MCF 10A (cell line): Measurements from ENCODE around the gene MRPL40. TPM values are rescaled to one million over a fixed set of nuclear protein-coding genes. Genes with fewer than 3 reads are reported as not detected.

ENCODE experiments used
- BruUV-seq: library from RNA; stranded (reverse); fragments of 400-500 nt; replicated peaks from 2 replicates; lab custom pipeline; 2021; lab: Mats Ljungman, UMichigan
- CTCF ChIA-PET: fragments of 300-600 bp; sonication (Branson Sonifier 250); formaldehyde crosslinking; extraction: SDS; loops from one replicate; lab custom pipeline; 2021; ENCODE audit warnings: antibody characterized with exemption, inconsistent platforms; lab: Yijun Ruan, JAX
- POLR2A ChIA-PET: fragments of 300-600, 350-650 bp; sonication (Branson Sonifier 250); formaldehyde crosslinking; extraction: SDS; loops from one replicate; lab custom pipeline; 2020; ENCODE audit warnings: antibody characterized with exemption, inconsistent platforms; lab: Yijun Ruan, JAX
- DNase-seq: peaks from one replicate; pipeline ENCODE4 v3.0.0-alpha.2; 2018; ENCODE audit not compliant: unreplicated experiment
- H3K27ac Mint-ChIP-seq: one replicate; pipeline ENCODE4 v1.8.0; 2022; ENCODE audit warnings: mild to moderate bottlenecking, low read depth, mixed read lengths; ENCODE audit not compliant: unreplicated experiment
- H3K27me3 Mint-ChIP-seq: one replicate; pipeline ENCODE4 v1.8.0; 2022; ENCODE audit warnings: mixed read lengths; ENCODE audit not compliant: insufficient read depth, unreplicated experiment
- H3K36me3 Mint-ChIP-seq: one replicate; pipeline ENCODE4 v1.8.0; 2022; ENCODE audit warnings: mild to moderate bottlenecking, moderate library complexity, mixed read lengths; ENCODE audit not compliant: insufficient read depth, unreplicated experiment
- H3K4me1 Mint-ChIP-seq: one replicate; pipeline ENCODE4 v1.8.0; 2022; ENCODE audit warnings: mixed read lengths; ENCODE audit not compliant: insufficient read depth, unreplicated experiment
- H3K4me3 Mint-ChIP-seq: one replicate; pipeline ENCODE4 v1.8.0; 2022; ENCODE audit warnings: mild to moderate bottlenecking, moderate library complexity, mixed read lengths; ENCODE audit not compliant: unreplicated experiment
- H3K9me3 Mint-ChIP-seq: one replicate; pipeline ENCODE4 v1.8.0; 2022; ENCODE audit warnings: mixed read lengths; ENCODE audit not compliant: unreplicated experiment
- CTCF ChIP-seq: fragments of 200-600 bp; IDR thresholded peaks from one replicate; pipeline ENCODE4 v1.8.0; 2022; ENCODE audit warnings: antibody characterized with exemption, mild to moderate bottlenecking; ENCODE audit not compliant: unreplicated experiment
- intact Hi-C: fragments of 100-400 bp; cut with micrococcal nuclease; formaldehyde crosslinking; loops from 2 replicates; pipeline ENCODE4 v1.14.1; 2022
- total RNA-seq: library from RNA; stranded (reverse); gene quantifications from 2 replicates; pipeline ENCODE4 v1.2.3, GENCODE V29; 2022

Gene MRPL40
- total RNA-seq, 1 experiment from 2014 or later, result 51.9 TPM

GRCh38 chr22:19438298-19438697 lies 6.0 kb downstream of the MRPL40 start:
- Mint-ChIP-seq H3K27me3 (no peaks in the 10 kb centered on the region), H3K27ac (no peak overlapping the region), H3K9me3 (no peaks in the 10 kb centered on the region), H3K4me3 (no peak overlapping the region), H3K36me3 (peaks cover 51% of the 10 kb centered on the region), H3K4me1 (no peaks in the 10 kb centered on the region)
- ChIA-PET CTCF (interaction anchor here (0.8 to 1.1 kb wide), 2 partner anchors 36 to 40 kb away, joined by 4 read pairs; no protein-coding TSS in a partner anchor), POLR2A (interaction anchor here (1.7 kb wide), 1 partner anchor 9 kb away, joined by 3 read pairs; the partner anchor contains the start of gene C22orf39)
- intact Hi-C loops, result no loop called here
- BruUV-seq, result no TSS peak
- no peak for DNase-seq
- no peak for TF ChIP-seq CTCF

- BruUV-seq, result no TSS peak
- TF ChIP-seq CTCF, result no peak
- CTCF ChIA-PET, result interaction anchor here (0.7 kb wide), 1 partner anchor 26 kb away, joined by 4 read pairs; no protein-coding TSS in a partner anchor
- Mint-ChIP-seq H3K27me3 (no peaks in the 10 kb centered on the region), H3K4me3 (no peak overlapping the region), H3K9me3 (no peaks in the 10 kb centered on the region), H3K27ac (no peak overlapping the region), H3K36me3 (peaks cover 50% of the 10 kb centered on the region), H3K4me1 (no peaks in the 10 kb centered on the region)
- DNase-seq, result no peak
- POLR2A ChIA-PET, result interaction anchor here (0.6 to 0.7 kb wide), 3 partner anchors 10 to 940 kb away, joined by 3 read pairs; no protein-coding TSS in a partner anchor
- intact Hi-C loops, result no loop called here
Measured at GRCh38 chr22:19440411-19441195, 8.3 kb downstream of the MRPL40 start.

- no TSS peak for BruUV-seq
- no peak overlapping the region for H3K27ac Mint-ChIP-seq
- no peak for DNase-seq
Measured at GRCh38 chr22:19442166-19442565, 9.8 kb downstream of the MRPL40 start.

More at GRCh38 chr22:19442166-19442565, 9.8 kb downstream of the MRPL40 start:
- H3K27me3 Mint-ChIP-seq, result no peaks in the 10 kb centered on the region
- peaks cover 37% of the 10 kb centered on the region for H3K36me3 Mint-ChIP-seq
- H3K9me3 Mint-ChIP-seq, result no peaks in the 10 kb centered on the region
- POLR2A ChIA-PET, result interaction anchor here (7.6 kb wide), 1 partner anchor 9 kb away, joined by 127 read pairs; the partner anchor contains the start of genes HIRA and MRPL40
- CTCF ChIA-PET, result interaction anchor here (0.6 kb wide), 1 partner anchor 70 kb away, joined by 3 read pairs; no protein-coding TSS in a partner anchor
- TF ChIP-seq CTCF, result no peak
- H3K4me3 Mint-ChIP-seq, result no peak overlapping the region
- peaks cover 9% of the 10 kb centered on the region for H3K4me1 Mint-ChIP-seq
- intact Hi-C loops, result no loop called here
